NB4 (cell line): ENCODE results near the gene OSBPL9.

Experiments used
- DNase-seq: peaks from one replicate; pipeline ENCODE4 v3.0.0; 2010; ENCODE audit warnings: low read depth
- H3K4me3 ChIP-seq: one replicate; pipeline ENCODE4 v1.5.1; 2011; ENCODE audit warnings: mild to moderate bottlenecking, low read depth, low read length, moderate library complexity
- MYC ChIP-seq: IDR thresholded peaks from 2 replicates; pipeline ENCODE4 v1.6.1; 2011; ENCODE audit warnings: low read depth, low read length
- POLR2A ChIP-seq: IDR thresholded peaks from 2 replicates; pipeline ENCODE4 v1.6.1; 2011; ENCODE audit warnings: mild to moderate bottlenecking; ENCODE audit not compliant: insufficient read length; ENCODE audit errors: extremely low read depth
- TF ChIP-seq, protein P1 (sequence below): IDR thresholded peaks from 2 replicates; pipeline ENCODE4 v1.6.1; 2011; ENCODE audit warnings: low read depth, low read length
- TF ChIP-seq, protein P2 (sequence below): IDR thresholded peaks from one replicate; pipeline ENCODE4 v1.5.1; 2012; ENCODE audit warnings: low read depth, low read length

The OSBPL9 gene

DNA sequence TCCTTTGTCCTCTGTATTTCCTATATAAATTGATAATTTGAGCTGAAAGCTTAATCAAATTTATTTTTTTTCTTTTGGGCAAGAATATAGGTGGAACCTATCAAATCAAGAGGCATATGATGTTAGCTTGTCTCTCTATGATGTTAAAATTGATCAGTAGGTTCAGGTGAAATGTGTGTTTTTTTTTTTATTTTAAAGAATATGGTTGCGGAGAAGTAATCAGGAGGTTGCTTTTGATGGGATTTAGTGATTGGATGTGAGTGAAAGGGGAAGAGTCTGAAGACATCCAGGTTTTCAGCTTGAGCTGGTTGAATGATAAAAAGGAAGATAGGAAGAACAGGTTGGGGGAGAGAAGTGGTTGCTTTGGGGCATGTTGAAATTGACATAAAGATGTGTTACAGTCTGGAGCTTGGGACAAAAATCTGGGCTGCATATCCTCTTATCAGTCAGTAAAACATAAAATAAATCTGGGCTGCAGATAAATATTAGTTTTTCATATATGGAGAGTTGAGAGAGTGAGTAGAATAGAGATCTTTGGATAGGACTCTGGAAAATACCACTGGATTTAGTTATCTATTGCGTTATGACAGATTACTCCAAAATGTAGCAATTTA lies 5.1 kb downstream of the OSBPL9 start:
- no peak overlapping the region for H3K4me3 ChIP-seq
- no peak for DNase-seq
- TF ChIP-seq, protein P1, sequence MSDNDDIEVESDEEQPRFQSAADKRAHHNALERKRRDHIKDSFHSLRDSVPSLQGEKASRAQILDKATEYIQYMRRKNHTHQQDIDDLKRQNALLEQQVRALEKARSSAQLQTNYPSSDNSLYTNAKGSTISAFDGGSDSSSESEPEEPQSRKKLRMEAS, result no peak
- no peak for TF ChIP-seq POLR2A
- TF ChIP-seq, protein P2, sequence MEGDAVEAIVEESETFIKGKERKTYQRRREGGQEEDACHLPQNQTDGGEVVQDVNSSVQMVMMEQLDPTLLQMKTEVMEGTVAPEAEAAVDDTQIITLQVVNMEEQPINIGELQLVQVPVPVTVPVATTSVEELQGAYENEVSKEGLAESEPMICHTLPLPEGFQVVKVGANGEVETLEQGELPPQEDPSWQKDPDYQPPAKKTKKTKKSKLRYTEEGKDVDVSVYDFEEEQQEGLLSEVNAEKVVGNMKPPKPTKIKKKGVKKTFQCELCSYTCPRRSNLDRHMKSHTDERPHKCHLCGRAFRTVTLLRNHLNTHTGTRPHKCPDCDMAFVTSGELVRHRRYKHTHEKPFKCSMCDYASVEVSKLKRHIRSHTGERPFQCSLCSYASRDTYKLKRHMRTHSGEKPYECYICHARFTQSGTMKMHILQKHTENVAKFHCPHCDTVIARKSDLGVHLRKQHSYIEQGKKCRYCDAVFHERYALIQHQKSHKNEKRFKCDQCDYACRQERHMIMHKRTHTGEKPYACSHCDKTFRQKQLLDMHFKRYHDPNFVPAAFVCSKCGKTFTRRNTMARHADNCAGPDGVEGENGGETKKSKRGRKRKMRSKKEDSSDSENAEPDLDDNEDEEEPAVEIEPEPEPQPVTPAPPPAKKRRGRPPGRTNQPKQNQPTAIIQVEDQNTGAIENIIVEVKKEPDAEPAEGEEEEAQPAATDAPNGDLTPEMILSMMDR, result no peak
- TF ChIP-seq MYC, result no peak

DNA sequence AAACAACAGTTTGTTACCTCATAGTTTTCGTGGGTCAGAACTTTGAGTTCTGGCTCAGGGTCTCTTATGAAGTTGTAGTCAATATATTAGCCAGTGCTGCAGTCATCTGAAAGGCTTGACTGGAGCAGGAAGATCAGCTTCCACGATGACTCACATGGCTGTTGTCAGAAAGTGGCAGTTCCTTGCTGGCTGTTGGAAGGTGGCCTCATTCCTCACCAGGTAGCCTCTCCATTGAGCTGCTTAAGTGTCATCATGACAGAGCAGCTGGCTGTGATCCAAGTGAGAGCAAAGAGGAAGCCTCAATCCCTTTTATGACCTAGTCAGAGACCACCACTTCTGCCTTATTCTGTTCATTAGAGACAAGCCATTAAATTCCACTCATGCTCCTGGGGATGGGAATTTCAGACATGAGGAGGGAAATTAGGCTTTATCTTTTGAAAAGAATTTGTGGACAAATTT lies 5.6 kb downstream of the OSBPL9 start:
- TF ChIP-seq MYC (0 out of 2 replicates have a peak, but pooled peaks have one; percentile 5), POLR2A (no peak)
- TF ChIP-seq, protein P2, result no peak
- TF ChIP-seq, protein P1, result peak; percentile 56
- DNase-seq, result peak; percentile 89
- H3K4me3 ChIP-seq, result no peak overlapping the region

DNA sequence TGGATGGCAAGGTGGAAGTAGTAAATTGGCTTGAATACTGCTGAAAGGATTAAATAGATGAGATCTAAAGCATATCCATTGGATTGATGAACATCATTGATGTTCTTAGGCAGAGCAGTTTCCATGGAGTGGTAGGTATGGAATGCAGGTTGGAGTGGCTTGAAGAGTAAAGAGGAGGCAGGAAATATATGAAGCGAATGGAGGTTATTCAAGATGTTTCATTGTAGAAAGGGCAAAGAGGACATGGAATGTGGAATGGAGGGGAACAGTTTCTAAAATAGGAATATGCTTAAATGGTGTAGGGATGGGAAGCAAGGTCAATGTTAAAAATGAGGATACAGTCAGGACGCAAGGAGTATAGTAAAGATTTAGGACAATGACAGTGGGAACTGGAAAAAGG lies 6.1 kb downstream of the OSBPL9 start:
- no peak for DNase-seq
- TF ChIP-seq MYC (no peak), POLR2A (no peak)
- TF ChIP-seq, protein P1, result no peak
- TF ChIP-seq, protein P2, result no peak
- H3K4me3 ChIP-seq, result no peak overlapping the region

DNA sequence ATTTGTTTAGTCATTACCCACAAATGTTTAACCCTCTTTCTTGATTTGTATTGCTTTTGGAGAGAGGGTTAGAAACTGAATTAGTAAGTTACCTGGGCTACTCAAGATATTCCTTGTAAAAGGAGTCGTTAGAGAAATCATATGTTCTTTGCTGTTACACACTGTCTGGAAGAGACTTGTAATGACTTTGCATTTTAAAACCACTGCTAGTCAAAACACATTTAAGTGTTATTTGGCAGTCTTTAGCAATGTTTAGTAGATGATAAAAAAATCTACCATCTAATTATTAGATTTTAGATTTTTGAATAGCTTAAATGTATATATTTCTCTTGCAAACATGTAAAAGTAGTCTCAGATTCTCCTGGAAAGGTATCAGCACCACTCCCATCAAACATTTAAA lies 6.6 kb downstream of the OSBPL9 start:
- TF ChIP-seq POLR2A, result no peak
- TF ChIP-seq MYC, result no peak
- TF ChIP-seq, protein P1, result no peak
- TF ChIP-seq, protein P2, result no peak
- H3K4me3 ChIP-seq, result no peak overlapping the region
- no peak for DNase-seq

DNA sequence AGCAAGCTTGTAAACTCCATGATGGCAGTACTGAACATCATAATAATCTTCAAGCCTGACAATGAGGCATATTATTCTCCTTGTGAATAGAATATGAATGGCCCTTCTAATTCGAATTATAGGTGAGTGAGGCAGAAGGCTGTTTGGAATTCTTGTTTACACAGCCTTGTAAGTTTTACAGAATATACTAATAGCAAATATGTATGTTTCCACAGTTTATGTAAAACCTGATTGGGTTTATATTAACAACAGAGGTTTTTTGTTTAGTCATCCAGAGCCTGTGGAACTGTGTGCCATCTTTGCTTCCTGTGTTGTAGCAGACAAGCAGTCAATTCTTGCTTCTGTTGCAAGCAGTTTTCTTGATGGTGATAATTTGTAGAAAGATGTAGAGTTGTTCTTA lies 8.0 kb downstream of the OSBPL9 start:
- no peak for DNase-seq
- H3K4me3 ChIP-seq, result no peak overlapping the region
- TF ChIP-seq, protein P2, result no peak
- no peak for TF ChIP-seq MYC

DNA sequence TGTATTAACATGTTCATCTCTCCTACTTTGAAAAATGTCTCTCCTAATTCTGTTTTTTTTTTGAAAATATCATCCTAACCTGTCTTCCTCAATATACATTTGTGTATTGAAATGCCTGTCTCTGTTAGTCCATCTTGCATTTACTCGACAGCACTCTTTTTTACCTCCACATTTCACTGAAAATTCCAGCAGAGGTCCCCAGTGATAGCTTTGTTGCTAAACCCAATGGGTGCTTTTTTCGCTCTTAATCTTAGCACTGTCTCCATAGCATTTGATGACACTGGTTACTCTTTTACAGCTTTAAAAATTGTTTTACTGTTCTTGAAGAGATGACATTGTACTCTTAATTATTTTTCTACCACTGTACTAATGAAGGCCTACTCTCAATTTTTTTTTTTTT lies 10.8 kb downstream of the OSBPL9 start:
- DNase-seq, result peak; percentile 61
- H3K4me3 ChIP-seq, result no peak overlapping the region
- 0 out of 2 replicates have a peak, but pooled peaks have one; percentile 22 for TF ChIP-seq MYC
- TF ChIP-seq POLR2A, result no peak
- TF ChIP-seq, protein P1, result no peak
- TF ChIP-seq, protein P2, result peak; percentile 41
